ENCODE results near the gene FOXO6. TPM values are rescaled to one million over a fixed set of nuclear protein-coding genes. Genes with fewer than 3 reads are reported as not detected.

The FOXO6 gene
- total and polyA plus RNA-seq, 2 experiments from 2014 or later, result 0.68 to 4.2 TPM

DNA sequence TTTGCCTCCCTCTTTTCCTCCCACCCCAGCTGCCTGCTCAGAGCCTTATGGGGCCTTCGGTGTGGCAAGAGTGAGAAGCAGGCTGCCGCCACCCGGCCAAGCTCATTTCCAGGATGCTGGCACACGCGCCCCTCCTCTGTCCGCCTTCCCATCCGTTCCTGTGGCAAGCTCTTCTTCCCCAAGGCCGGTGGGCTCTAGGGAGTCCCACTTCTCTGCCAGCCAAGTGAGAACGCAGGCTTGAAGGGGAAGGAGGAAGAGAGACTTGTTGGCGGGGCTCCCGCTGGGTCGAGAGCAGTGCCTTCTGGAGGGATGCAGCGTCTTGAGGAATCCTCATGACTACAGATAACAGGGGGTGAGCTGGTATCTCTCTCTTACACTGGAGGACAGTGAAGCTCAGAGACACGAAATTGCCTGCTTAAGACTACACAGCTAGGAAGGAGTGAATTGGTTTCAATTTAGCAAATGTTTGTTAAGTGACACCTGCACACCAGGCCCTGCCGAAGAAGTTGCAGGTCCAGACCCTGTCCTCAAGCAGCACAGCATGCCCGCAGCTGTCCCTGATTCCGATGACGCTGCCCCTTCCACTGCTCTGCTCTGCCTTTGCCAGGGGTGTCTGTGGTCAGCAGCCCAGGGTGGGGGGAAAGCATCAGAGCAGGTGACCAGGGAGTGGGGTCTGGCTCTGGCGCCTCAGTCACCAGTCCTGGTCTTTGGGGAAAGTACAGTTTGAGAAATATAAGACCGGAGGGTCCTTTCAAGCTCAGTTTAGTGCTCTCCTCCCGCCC is 40.1 kb upstream of the FOXO6 start:
- Mint-ChIP-seq H3K27ac (no peak overlapping the region), H3K27me3 (ENCODE audit: insufficient read depth, low read depth, poor library complexity) (peaks cover 2% of the 10 kb centered on the region), H3K9me3 (no peaks in the 10 kb centered on the region), H3K4me3 (no peak overlapping the region), H3K36me3 (ENCODE audit: low read depth) (no peaks in the 10 kb centered on the region), H3K4me1 (peaks cover 14% of the 10 kb centered on the region)
- Histone ChIP-seq H3K4me1 (ENCODE audit: insufficient read depth) (peaks cover 6% of the 10 kb centered on the region; the same call in 1 of the 2 replicates), H4K20me1 (replicated peaks; ENCODE audit: insufficient read depth) (no peaks in the 10 kb centered on the region), H3K4me3 (no peak overlapping the region), H3K27me3 (ENCODE audit: insufficient read depth) (no peaks in the 10 kb centered on the region), H3K4me2 (no peak overlapping the region), H3K36me3 (ENCODE audit: insufficient read depth) (no peaks in the 10 kb centered on the region), H3K27ac (ENCODE audit: low read depth) (no peak overlapping the region), H3K79me2 (replicated peaks; ENCODE audit: insufficient read depth) (no peaks in the 10 kb centered on the region), H3K9me2 (ENCODE audit: insufficient read depth) (0 out of 2 replicates have a peak, but pooled peaks cover 3% of the 10 kb centered on the region), H2AFZ (no peak overlapping the region; the same call in 1 of the 2 replicates), H3F3A (replicated peaks; ENCODE audit: low read depth) (no peaks in the 10 kb centered on the region)
- peak; percentile 5 for DNase-seq (ENCODE audit: low spot score)
- no peak for ATAC-seq
- TF ChIP-seq, protein P1, sequence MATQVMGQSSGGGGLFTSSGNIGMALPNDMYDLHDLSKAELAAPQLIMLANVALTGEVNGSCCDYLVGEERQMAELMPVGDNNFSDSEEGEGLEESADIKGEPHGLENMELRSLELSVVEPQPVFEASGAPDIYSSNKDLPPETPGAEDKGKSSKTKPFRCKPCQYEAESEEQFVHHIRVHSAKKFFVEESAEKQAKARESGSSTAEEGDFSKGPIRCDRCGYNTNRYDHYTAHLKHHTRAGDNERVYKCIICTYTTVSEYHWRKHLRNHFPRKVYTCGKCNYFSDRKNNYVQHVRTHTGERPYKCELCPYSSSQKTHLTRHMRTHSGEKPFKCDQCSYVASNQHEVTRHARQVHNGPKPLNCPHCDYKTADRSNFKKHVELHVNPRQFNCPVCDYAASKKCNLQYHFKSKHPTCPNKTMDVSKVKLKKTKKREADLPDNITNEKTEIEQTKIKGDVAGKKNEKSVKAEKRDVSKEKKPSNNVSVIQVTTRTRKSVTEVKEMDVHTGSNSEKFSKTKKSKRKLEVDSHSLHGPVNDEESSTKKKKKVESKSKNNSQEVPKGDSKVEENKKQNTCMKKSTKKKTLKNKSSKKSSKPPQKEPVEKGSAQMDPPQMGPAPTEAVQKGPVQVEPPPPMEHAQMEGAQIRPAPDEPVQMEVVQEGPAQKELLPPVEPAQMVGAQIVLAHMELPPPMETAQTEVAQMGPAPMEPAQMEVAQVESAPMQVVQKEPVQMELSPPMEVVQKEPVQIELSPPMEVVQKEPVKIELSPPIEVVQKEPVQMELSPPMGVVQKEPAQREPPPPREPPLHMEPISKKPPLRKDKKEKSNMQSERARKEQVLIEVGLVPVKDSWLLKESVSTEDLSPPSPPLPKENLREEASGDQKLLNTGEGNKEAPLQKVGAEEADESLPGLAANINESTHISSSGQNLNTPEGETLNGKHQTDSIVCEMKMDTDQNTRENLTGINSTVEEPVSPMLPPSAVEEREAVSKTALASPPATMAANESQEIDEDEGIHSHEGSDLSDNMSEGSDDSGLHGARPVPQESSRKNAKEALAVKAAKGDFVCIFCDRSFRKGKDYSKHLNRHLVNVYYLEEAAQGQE (IDR thresholded peaks at IDR 0.05; ENCODE audit: unreplicated experiment), result no peak
- TF ChIP-seq EZH2phosphoT487 (IDR thresholded peaks at IDR 0.05; ENCODE audit: unreplicated experiment), result no peak
- no peak for TF ChIP-seq ZNF331 (CRISPR knock-in tag; IDR thresholded peaks at IDR 0.05; ENCODE audit: low read depth)
- no peak for TF ChIP-seq EZH2 (IDR thresholded peaks at IDR 0.05; ENCODE audit: low read depth, unreplicated experiment)
- no peak for TF ChIP-seq CTCF (conservative IDR thresholded peaks at IDR 0.05; ENCODE audit: low read depth in 2 of 2)

GRCh38 chr1:41322101-41322661 is 39.1 kb upstream of the FOXO6 start:
- Mint-ChIP-seq H3K9me3 (no peaks in the 10 kb centered on the region), H3K4me3 (no peak overlapping the region), H3K36me3 (ENCODE audit: low read depth) (no peaks in the 10 kb centered on the region), H3K27ac (no peak overlapping the region), H3K4me1 (peaks cover 14% of the 10 kb centered on the region), H3K27me3 (ENCODE audit: insufficient read depth, low read depth, poor library complexity) (peaks cover 2% of the 10 kb centered on the region)
- Histone ChIP-seq H2AFZ (no peak overlapping the region), H3K9me2 (ENCODE audit: insufficient read depth) (0 out of 2 replicates have a peak, but pooled peaks cover 3% of the 10 kb centered on the region), H4K20me1 (replicated peaks; ENCODE audit: insufficient read depth) (no peaks in the 10 kb centered on the region), H3K27ac (ENCODE audit: low read depth) (no peak overlapping the region), H3K27me3 (ENCODE audit: insufficient read depth) (no peaks in the 10 kb centered on the region), H3K36me3 (ENCODE audit: insufficient read depth) (no peaks in the 10 kb centered on the region), H3F3A (replicated peaks; ENCODE audit: low read depth) (no peaks in the 10 kb centered on the region), H3K4me2 (no peak overlapping the region), H3K4me1 (ENCODE audit: insufficient read depth) (peaks cover 6% of the 10 kb centered on the region; the same call in 1 of the 2 replicates), H3K4me3 (no peak overlapping the region), H3K79me2 (replicated peaks; ENCODE audit: insufficient read depth) (no peaks in the 10 kb centered on the region)
- ATAC-seq (no peak), DNase-seq (ENCODE audit: low spot score) (no peak)
- TF ChIP-seq EZH2phosphoT487 (IDR thresholded peaks at IDR 0.05; ENCODE audit: unreplicated experiment) (no peak), CREB1 (CRISPR knock-in tag; IDR thresholded peaks at IDR 0.05; ENCODE audit: low read depth) (no peak), STAT1 (IDR thresholded peaks at IDR 0.05; ENCODE audit: unreplicated experiment) (no peak), JUNB (IDR thresholded peaks at IDR 0.05; ENCODE audit: unreplicated experiment) (no peak), ZNF114 (CRISPR knock-in tag; IDR thresholded peaks at IDR 0.05) (no peak), EZH2 (IDR thresholded peaks at IDR 0.05; ENCODE audit: low read depth, unreplicated experiment) (no peak), ZNF331 (CRISPR knock-in tag; IDR thresholded peaks at IDR 0.05; ENCODE audit: low read depth) (no peak), ETS1 (IDR thresholded peaks at IDR 0.05) (no peak), NANOG (IDR thresholded peaks at IDR 0.05; ENCODE audit: borderline replicate concordance) (no peak)
- TF ChIP-seq, protein P1 (IDR thresholded peaks at IDR 0.05; ENCODE audit: unreplicated experiment), result no peak
